Mesendoderm (in vitro differentiated cells): ENCODE measurements around the gene NR2C2AP.

Experiments
- DNase-seq: peaks from one replicate; pipeline ENCODE4 v3.0.0; 2013
- H2AK5ac ChIP-seq: 2 replicates; pipeline ENCODE4 v1.6.1; 2013; ENCODE audit warnings: low read length, inconsistent platforms
- H2BK120ac ChIP-seq: 2 replicates; pipeline ENCODE4 v1.6.1; 2013; ENCODE audit warnings: low read depth, mild to moderate bottlenecking, low read length, moderate library complexity, mixed read lengths
- H2BK15ac ChIP-seq: replicated peaks from 2 replicates; pipeline ENCODE4 v1.6.1; 2013; ENCODE audit warnings: low read depth, mild to moderate bottlenecking, moderate library complexity
- H2BK5ac ChIP-seq: 2 replicates; pipeline ENCODE4 v1.6.1; 2013; ENCODE audit warnings: low read length, inconsistent platforms
- H3K18ac ChIP-seq: 2 replicates; pipeline ENCODE4 v1.6.1; 2013; ENCODE audit warnings: mild to moderate bottlenecking, low read length, mixed read lengths
- H3K23ac ChIP-seq: one replicate; pipeline ENCODE4 v1.6.1; 2013; ENCODE audit warnings: low read length
- H3K27ac ChIP-seq: 2 replicates; pipeline ENCODE4 v1.5.1; 2013; ENCODE audit warnings: low read depth, mild to moderate bottlenecking, inconsistent platforms, low read length, moderate library complexity
- H3K27me3 ChIP-seq: 2 replicates; pipeline ENCODE4 v1.6.1; 2013; ENCODE audit warnings: low read length, control low read depth, mild to moderate bottlenecking, inconsistent platforms; ENCODE audit not compliant: insufficient read depth, poor library complexity
- H3K36me3 ChIP-seq: 2 replicates; pipeline ENCODE4 v1.6.1; 2013; ENCODE audit warnings: low read length, inconsistent platforms; ENCODE audit not compliant: control insufficient read depth, insufficient read depth
- H3K4ac ChIP-seq: one replicate; pipeline ENCODE4 v1.6.1; 2013; ENCODE audit warnings: low read depth, mild to moderate bottlenecking, low read length, moderate library complexity
- H3K4me1 ChIP-seq: 2 replicates; pipeline ENCODE4 v1.6.1; 2013; ENCODE audit warnings: low read depth, low read length, inconsistent platforms; ENCODE audit not compliant: control insufficient read depth
- H3K4me2 ChIP-seq: 2 replicates; pipeline ENCODE4 v1.6.1; 2013; ENCODE audit warnings: low read length
- H3K4me3 ChIP-seq: 2 replicates; pipeline ENCODE4 v1.5.1; 2013; ENCODE audit warnings: mild to moderate bottlenecking, low read length
- H3K56ac ChIP-seq: one replicate; pipeline ENCODE4 v1.6.1; 2013; ENCODE audit warnings: low read length
- H3K79me1 ChIP-seq: 2 replicates; pipeline ENCODE4 v1.6.1; 2013; ENCODE audit warnings: low read length, inconsistent platforms
- H3K79me2 ChIP-seq: 2 replicates; pipeline ENCODE4 v1.6.1; 2013; ENCODE audit warnings: mild to moderate bottlenecking, low read length; ENCODE audit not compliant: control insufficient read depth, insufficient read depth
- H3K9ac ChIP-seq: 2 replicates; pipeline ENCODE4 v1.6.1; 2013; ENCODE audit warnings: low read length, inconsistent platforms
- H4K5ac ChIP-seq: one replicate; pipeline ENCODE4 v1.6.1; 2013; ENCODE audit warnings: low read length
- H4K8ac ChIP-seq: one replicate; pipeline ENCODE4 v1.6.1; 2013; ENCODE audit warnings: low read depth, mild to moderate bottlenecking, control low read depth, low read length, moderate library complexity
- WGBS: extraction: QIAGEN DNeasy Blood & Tissue Kit; methylation state at CpG from one replicate; pipeline ENCODE4 v1.1.7; 2013; ENCODE audit warnings: low lambda C conversion rate, missing lambda C conversion rate; ENCODE audit not compliant: insufficient coverage; ENCODE audit errors: extremely low coverage; 5-methylcytosine and 5-hydroxymethylcytosine counted together

NR2C2AP gene

GRCh38 chr19:19226663-19227062 lies 23.4 kb upstream of the NR2C2AP start:
- H3K56ac ChIP-seq = no peak overlapping the region
- H2BK120ac ChIP-seq = no peak overlapping the region
- no peak overlapping the region for H3K4me3 ChIP-seq
- H3K4me1 ChIP-seq = no peaks in the 10 kb centered on the region
- H3K4ac ChIP-seq = no peak overlapping the region
- no peak overlapping the region for H4K8ac ChIP-seq
- H2BK15ac ChIP-seq = no peak overlapping the region
- H3K79me1 ChIP-seq = no peaks in the 10 kb centered on the region
- no peak overlapping the region for H2AK5ac ChIP-seq
- H3K9ac ChIP-seq = no peak overlapping the region
- H4K5ac ChIP-seq = no peak overlapping the region
- WGBS = no CpG with 5 or more reads among the region's 10 CpGs
- no peak overlapping the region for H3K27ac ChIP-seq
- H2BK5ac ChIP-seq = no peak overlapping the region
- no peaks in the 10 kb centered on the region for H3K36me3 ChIP-seq
- no peak for DNase-seq
- H3K23ac ChIP-seq = no peak overlapping the region
- peaks cover 2% of the 10 kb centered on the region for H3K27me3 ChIP-seq
- H3K18ac ChIP-seq = no peak overlapping the region
- H3K79me2 ChIP-seq = no peaks in the 10 kb centered on the region
- H3K4me2 ChIP-seq = no peak overlapping the region

- H2AK5ac ChIP-seq = no peak overlapping the region
- H3K4me2 ChIP-seq = no peak overlapping the region
- WGBS = no CpG with 5 or more reads among the region's 5 CpGs
- no peak overlapping the region for H2BK15ac ChIP-seq
- DNase-seq = no peak
- H4K5ac ChIP-seq = no peak overlapping the region
- no peak overlapping the region for H3K4ac ChIP-seq
- H3K27ac ChIP-seq = no peak overlapping the region
- no peak overlapping the region for H3K9ac ChIP-seq
- no peaks in the 10 kb centered on the region for H3K79me1 ChIP-seq
- H3K27me3 ChIP-seq = peaks cover 2% of the 10 kb centered on the region
- no peak overlapping the region for H3K23ac ChIP-seq
- no peak overlapping the region for H3K4me3 ChIP-seq
- H2BK120ac ChIP-seq = no peak overlapping the region
- no peak overlapping the region for H4K8ac ChIP-seq
- no peak overlapping the region for H2BK5ac ChIP-seq
- H3K56ac ChIP-seq = no peak overlapping the region
- no peaks in the 10 kb centered on the region for H3K4me1 ChIP-seq
- H3K36me3 ChIP-seq = no peaks in the 10 kb centered on the region
- no peaks in the 10 kb centered on the region for H3K79me2 ChIP-seq
- no peak overlapping the region for H3K18ac ChIP-seq
Observed at GRCh38 chr19:19226204-19226603, 23.0 kb upstream of the NR2C2AP start.

- Histone ChIP-seq H3K23ac (no peak overlapping the region), H3K56ac (peak overlapping the region; percentile 81), H3K4ac (no peak overlapping the region), H3K36me3 (no peaks in the 10 kb centered on the region), H3K79me1 (no peaks in the 10 kb centered on the region), H3K4me1 (no peaks in the 10 kb centered on the region), H3K4me2 (peak overlapping the region; percentile 32), H3K27me3 (peaks cover 2% of the 10 kb centered on the region), H3K27ac (no peak overlapping the region), H3K79me2 (no peaks in the 10 kb centered on the region), H4K8ac (no peak overlapping the region), H2BK15ac (no peak overlapping the region), H2BK5ac (no peak overlapping the region), H3K18ac (no peak overlapping the region), H2AK5ac (no peak overlapping the region), H2BK120ac (no peak overlapping the region), H3K4me3 (no peak overlapping the region), H4K5ac (no peak overlapping the region), H3K9ac (peak overlapping the region; percentile 40)
- WGBS = no CpG with 5 or more reads among the region's 59 CpGs
- DNase-seq = peak; percentile 94
Observed at GRCh38 chr19:19224852-19225494, 21.8 kb upstream of the NR2C2AP start.

GRCh38 chr19:19224150-19224851 lies 21.1 kb upstream of the NR2C2AP start:
- no peak overlapping the region for H3K18ac ChIP-seq

GRCh38 chr19:19223636-19224035 lies 20.4 kb upstream of the NR2C2AP start:
- H2BK15ac ChIP-seq = no peak overlapping the region
- H3K79me1 ChIP-seq = no peaks in the 10 kb centered on the region
- no peak overlapping the region for H4K8ac ChIP-seq
- WGBS = no CpG with 5 or more reads among the region's 6 CpGs
- no peak for DNase-seq
- H3K18ac ChIP-seq = no peak overlapping the region
- no peak overlapping the region for H3K4ac ChIP-seq
- no peak overlapping the region for H3K4me2 ChIP-seq
- H3K56ac ChIP-seq = no peak overlapping the region
- H4K5ac ChIP-seq = no peak overlapping the region
- no peaks in the 10 kb centered on the region for H3K79me2 ChIP-seq
- no peak overlapping the region for H2BK5ac ChIP-seq
- no peak overlapping the region for H2AK5ac ChIP-seq
- peaks cover 2% of the 10 kb centered on the region for H3K27me3 ChIP-seq
- H3K9ac ChIP-seq = no peak overlapping the region
- H3K36me3 ChIP-seq = no peaks in the 10 kb centered on the region
- H3K4me1 ChIP-seq = no peaks in the 10 kb centered on the region
- no peak overlapping the region for H3K23ac ChIP-seq
- no peak overlapping the region for H3K4me3 ChIP-seq
- H2BK120ac ChIP-seq = no peak overlapping the region
- H3K27ac ChIP-seq = no peak overlapping the region

More at GRCh38 chr19:19224150-19224851, 21.1 kb upstream of the NR2C2AP start:
- Histone ChIP-seq H3K23ac (no peak overlapping the region), H2BK15ac (no peak overlapping the region), H3K27ac (no peak overlapping the region), H2AK5ac (no peak overlapping the region), H3K56ac (peak overlapping the region; percentile 81), H3K4ac (no peak overlapping the region), H3K4me2 (no peak overlapping the region), H2BK120ac (no peak overlapping the region), H3K4me1 (no peaks in the 10 kb centered on the region), H3K9ac (no peak overlapping the region), H2BK5ac (no peak overlapping the region), H4K8ac (no peak overlapping the region), H4K5ac (no peak overlapping the region), H3K4me3 (no peak overlapping the region), H3K27me3 (peaks cover 2% of the 10 kb centered on the region), H3K79me2 (no peaks in the 10 kb centered on the region), H3K79me1 (no peaks in the 10 kb centered on the region), H3K36me3 (no peaks in the 10 kb centered on the region)
- DNase-seq = no peak
- no CpG with 5 or more reads among the region's 17 CpGs for WGBS
